Peyer's patch (tissue), 4 donors: ENCODE results near the gene MOB3A.

Experiments used
- CTCF ChIP-seq, 6 experiments: fragments of 450-650 bp in 4 of 6; fragments of 200-600 bp in 2 of 6; sonication (generic) in 1 of 6; IDR thresholded peaks; one replicate each; pipeline ENCODE4 v1.5.1; 2017 to 2019; ENCODE audit warnings: antibody characterized with exemption in 6 of 6, mild to moderate bottlenecking in 3 of 6, moderate library complexity in 1 of 6
- POLR2A ChIP-seq, 2 donors: fragments of 450-650 bp; IDR thresholded peaks; one replicate each; pipeline ENCODE4 v1.5.1; 2017; ENCODE audit warnings: antibody characterized with exemption in 2 of 2, mild to moderate bottlenecking in 2 of 2, moderate library complexity in 2 of 2

DNA sequence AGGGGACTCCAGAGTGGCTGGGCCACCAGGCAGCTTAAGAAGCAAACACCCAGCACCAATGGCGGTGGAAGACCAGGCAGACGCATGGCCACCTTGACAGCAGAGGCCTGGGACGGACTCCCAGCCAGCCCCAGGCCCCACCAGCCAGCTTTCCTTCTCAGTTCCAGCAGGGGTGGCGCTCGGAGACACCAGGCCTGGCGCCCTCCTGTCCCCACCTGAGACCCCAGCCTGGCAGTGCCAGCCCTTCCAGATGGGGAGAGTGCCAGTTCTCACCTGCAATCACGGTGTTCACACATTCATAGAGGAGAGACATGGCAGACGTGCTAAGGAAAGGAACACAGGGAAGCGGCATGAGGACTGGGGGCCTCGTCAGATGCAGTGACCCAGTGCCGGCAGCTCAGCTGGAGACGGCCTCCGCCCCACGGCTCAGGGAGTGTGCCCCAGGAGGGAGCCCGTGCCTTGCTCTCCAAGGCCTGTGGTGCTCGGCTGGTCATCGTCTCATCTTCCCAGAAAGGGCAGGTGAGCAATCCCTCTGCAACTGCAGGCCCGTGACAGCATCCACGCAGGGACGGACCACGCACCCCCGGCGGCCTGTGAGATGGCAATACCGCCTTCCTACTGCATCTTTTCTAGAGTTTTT lies 30.9 kb upstream of the MOB3A start:
- TF ChIP-seq CTCF (IDR thresholded peaks at IDR 0.05) (no peak), POLR2A (IDR thresholded peaks at IDR 0.05) (no peak)
